ENCODE measurements around the gene TGOLN2.
"Not testable (repeated sequence)": the region's sequence is repeated elsewhere in the genome, so short reads cannot be mapped to it uniquely, and the experiment has no call there.

TGOLN2 gene

DNA sequence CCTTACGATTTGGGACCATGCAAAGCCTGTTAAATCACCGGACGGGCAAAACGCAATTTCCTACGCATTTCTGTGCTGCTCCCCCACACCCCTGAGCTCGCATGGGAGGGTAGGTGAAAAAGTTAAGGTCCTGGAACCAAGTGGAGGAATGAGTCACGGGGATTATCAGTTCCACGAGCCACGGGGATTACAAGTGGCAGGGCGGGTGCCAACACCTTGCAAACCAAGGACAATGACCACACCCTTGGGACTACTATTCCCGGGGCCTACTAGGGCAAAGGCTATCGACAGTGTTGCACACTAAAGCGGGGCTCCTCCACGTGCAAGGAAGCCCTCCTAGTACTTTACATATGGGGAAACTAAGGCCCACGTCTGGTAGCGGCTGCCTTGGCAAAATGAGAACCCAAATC is 26.1 kb upstream of the TGOLN2 start:
- H3K4me3 ChIP-seq (ENCODE audit: low read depth, low read length) = peak overlapping the region; percentile 98
- TF ChIP-seq, protein P1, sequence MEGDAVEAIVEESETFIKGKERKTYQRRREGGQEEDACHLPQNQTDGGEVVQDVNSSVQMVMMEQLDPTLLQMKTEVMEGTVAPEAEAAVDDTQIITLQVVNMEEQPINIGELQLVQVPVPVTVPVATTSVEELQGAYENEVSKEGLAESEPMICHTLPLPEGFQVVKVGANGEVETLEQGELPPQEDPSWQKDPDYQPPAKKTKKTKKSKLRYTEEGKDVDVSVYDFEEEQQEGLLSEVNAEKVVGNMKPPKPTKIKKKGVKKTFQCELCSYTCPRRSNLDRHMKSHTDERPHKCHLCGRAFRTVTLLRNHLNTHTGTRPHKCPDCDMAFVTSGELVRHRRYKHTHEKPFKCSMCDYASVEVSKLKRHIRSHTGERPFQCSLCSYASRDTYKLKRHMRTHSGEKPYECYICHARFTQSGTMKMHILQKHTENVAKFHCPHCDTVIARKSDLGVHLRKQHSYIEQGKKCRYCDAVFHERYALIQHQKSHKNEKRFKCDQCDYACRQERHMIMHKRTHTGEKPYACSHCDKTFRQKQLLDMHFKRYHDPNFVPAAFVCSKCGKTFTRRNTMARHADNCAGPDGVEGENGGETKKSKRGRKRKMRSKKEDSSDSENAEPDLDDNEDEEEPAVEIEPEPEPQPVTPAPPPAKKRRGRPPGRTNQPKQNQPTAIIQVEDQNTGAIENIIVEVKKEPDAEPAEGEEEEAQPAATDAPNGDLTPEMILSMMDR (conservative IDR thresholded peaks at IDR 0.05; ENCODE audit: low read depth, low read length) = no peak
- DNase-seq (ENCODE audit: low read depth) = peak; percentile 4

DNA sequence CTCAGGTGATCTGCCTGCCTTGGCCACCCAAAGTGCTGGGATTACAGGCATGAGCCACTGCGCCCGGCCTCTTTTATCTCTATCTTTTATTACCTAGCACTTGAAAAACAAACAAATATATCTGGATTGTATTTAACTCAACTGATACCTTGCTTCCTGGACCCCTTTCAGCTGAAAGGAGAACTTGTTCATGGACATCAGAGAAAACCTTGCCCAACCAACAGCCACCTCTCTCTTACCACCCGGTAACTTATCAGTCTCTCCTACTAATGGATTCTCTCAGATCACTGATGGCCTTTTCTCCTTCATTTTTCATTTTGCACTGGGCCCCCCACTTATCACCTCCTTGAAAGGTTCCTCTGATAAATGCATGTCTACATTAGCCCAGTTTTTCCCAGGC is 19.8 kb upstream of the TGOLN2 start:
- no peak for DNase-seq (ENCODE audit: low read depth)
- TF ChIP-seq, protein P1 (conservative IDR thresholded peaks at IDR 0.05; ENCODE audit: low read depth, low read length) = no peak
- H3K4me3 ChIP-seq (ENCODE audit: low read depth, low read length) = no peak overlapping the region

DNA sequence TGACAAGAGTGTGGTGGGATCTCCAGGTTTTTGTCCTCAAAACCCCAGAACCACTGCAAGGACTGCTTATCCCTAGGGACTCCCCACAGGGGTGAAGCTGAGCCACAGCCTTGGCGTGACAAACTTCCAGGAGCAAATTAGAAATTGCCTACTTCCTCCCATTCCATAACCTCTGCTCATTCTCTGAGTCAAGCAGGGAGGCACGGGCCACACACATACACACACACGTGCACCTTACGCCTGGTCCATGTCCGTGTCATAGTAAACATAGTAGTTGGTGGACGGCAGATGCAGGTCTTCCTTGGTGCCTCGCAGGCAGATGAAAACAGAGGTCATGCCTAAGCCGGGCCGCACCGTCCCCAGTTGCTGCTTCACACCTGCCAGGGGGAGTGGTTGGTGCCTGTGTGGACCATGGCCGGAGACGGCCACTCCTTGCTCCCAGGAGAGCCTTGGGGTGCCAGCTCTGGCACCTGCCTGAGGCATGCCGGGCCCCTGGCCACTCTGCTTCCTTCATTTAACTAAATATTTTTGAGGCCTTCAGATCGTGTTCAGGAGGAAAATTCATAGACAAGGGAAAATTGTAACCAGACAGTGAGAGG is 16.7 kb upstream of the TGOLN2 start:
- TF ChIP-seq, protein P1 (conservative IDR thresholded peaks at IDR 0.05; ENCODE audit: low read depth, low read length) = no peak
- no peak for DNase-seq (ENCODE audit: low read depth)
- no peak overlapping the region for H3K4me3 ChIP-seq (ENCODE audit: low read depth, low read length)

DNA sequence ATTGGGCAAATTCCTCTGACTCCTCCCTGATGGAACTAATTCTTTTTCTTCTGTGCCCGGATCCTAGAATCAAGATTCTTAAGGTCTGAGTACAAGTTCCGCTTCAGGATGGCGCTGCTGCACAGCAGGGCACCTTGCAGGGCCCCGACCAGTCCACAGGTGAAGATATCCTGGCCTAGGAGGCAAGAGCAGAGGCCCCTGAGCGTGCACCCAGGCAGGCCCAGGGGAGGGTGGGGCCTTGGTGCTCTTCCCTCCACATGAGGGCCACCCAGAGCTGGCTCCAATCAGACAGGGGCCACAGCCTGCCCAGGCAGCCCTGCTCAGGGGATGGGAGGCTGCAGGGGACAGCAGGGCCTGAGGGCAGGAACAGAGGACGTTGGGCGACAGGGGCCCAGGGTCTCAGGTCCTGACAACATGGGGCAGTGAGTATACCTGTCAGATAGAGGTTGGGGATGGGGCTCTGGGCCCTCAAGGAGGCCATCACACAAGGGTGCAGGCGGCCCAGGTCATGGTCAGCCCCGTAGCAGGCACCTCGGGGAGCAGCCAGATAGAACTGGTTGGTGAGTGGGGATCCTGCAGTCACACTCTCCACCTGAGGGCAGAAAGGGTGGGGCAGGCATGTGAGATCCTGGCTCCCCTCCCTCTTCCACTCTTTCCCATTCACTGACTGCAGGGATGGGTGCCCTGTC is 15.6 kb upstream of the TGOLN2 start:
- H3K4me3 ChIP-seq (ENCODE audit: low read depth, low read length); DNase-seq (ENCODE audit: low read depth): not testable (repeated sequence)

DNA sequence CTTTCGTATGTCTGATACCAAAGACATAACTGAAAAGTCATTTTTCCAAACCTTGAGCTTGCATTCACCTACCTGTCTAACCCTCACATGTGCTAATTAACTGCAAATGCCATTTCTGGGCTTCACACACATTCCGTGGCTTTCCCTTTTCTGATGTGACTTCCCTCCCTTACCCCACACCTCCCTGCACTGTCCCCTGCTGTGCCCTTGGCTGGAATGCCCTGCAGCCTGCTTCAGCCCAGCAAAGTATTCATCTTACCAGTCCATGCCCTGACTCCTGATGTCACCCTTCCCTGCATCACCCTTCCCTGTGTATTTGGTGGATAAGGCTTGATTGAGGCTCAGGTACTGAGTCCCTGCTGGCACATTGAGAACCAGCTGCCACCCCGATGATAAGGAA is 14.4 kb upstream of the TGOLN2 start:
- TF ChIP-seq, protein P1 (conservative IDR thresholded peaks at IDR 0.05; ENCODE audit: low read depth, low read length) = no peak

DNA sequence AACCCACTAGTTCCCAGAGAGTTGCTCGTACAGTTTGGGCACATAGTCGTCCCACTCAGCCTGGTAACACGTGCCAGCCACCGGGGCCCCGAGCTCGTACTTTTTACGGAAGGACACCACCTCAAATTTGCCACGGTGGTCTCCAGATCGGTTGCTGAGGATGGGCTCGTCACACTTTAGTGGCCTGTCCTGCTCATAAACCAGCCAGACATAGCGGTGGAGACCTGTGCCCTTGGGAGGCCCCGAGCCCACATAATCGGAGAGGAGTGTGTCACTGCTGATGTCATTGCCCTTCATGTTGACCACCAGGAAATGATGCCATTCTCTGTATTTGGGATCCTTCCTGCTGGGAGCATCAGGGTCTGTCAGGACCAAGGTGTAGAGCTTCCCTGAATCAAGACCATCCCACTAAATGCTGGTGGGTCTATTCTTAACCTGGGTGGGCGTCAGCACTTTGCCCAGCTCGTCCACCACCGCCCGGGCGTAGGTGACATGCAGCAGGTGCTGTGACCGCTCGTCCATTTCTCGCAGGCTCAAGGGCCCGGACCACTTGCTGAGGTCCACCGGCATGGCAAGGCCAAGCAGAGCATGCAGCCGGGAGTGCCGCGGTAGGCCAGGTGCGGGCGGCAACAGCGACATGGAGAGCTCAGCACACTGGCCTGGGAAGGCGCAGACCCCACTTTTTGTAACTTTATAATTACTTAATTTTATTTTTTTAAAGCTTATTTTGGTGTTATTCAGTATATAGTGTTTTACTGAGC is 13.7 kb upstream of the TGOLN2 start:
- DNase-seq (ENCODE audit: low read depth) = no peak
- TF ChIP-seq, protein P1 (conservative IDR thresholded peaks at IDR 0.05; ENCODE audit: low read depth, low read length) = no peak
- H3K4me3 ChIP-seq (ENCODE audit: low read depth, low read length) = no peak overlapping the region

More for the DNA sequence above, 14.4 kb upstream of the TGOLN2 start:
- DNase-seq (ENCODE audit: low read depth) = no peak
- H3K4me3 ChIP-seq (ENCODE audit: low read depth, low read length) = no peak overlapping the region

DNA sequence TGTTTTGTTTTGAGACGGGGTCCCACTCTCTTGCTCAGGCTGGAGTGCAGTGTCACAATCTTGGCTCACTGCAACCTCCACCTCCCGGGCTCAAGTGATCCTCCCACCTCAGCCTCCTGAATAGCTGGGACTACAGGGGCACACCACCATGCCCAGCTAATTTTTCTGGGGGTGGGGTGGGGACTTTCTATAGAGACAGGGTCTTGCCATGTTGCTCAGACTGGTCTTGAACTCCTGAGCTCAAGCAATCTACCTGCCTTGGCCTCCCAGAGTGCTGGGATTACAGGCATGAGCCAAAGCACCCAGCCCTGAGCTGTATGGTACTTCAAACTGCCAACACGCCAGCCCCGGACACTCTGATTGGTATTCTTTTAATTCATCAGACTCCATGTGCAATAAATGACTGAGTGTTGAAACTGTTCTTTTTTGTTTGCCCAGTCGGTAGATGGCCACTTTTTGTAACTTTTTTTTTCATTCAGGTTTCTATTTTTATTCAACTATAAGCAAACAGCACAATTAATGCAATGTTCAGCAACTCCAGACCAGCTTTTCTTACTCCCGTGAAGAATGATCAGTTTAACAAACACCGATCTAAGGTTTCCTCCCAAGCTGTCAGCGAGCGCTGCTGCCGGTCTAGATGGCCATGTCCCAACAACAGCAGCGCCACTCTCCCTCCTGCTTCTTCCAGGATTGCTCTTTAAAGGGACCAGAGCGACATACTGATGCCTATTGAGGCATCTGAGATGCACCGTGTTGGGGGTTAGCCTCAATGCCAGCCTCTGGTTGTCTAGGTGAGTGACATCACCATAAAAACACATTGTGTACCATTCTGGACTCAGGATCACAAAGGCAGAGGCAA is 12.5 kb upstream of the TGOLN2 start:
- no peak overlapping the region for H3K4me3 ChIP-seq (ENCODE audit: low read depth, low read length)
- TF ChIP-seq, protein P1 (conservative IDR thresholded peaks at IDR 0.05; ENCODE audit: low read depth, low read length) = no peak
- DNase-seq (ENCODE audit: low read depth) = peak; percentile 30

Data from choroid plexus epithelial cell (primary cell).